Activated T-helper 1 cell treated with anti-CD3 and anti-CD28 coated beads, Interleukin-12 subunit alpha, Interleukin-12 subunit beta, Interleukin-2, Interleukin-4 antibody, amounts not matched to agents 30 ng/mL and 10 ng/mL and 1 ng/mL, durations not matched to agents 14 hours and 24 hours and 36 hours (primary cell): ENCODE data around the gene PDZD7. TPM values are rescaled to one million over a fixed set of nuclear protein-coding genes. Genes with fewer than 3 reads are reported as not detected.

ENCODE experiments used
- DNase-seq: peaks from one replicate; pipeline ENCODE4 v3.0.0; 2021; ENCODE audit warnings: low spot score
- H3K27ac Mint-ChIP-seq: one replicate; pipeline ENCODE4 v1.8.0; 2021; ENCODE audit warnings: mild to moderate bottlenecking, mixed read lengths
- H3K27me3 Mint-ChIP-seq: one replicate; pipeline ENCODE4 v1.8.0; 2022; ENCODE audit warnings: mild to moderate bottlenecking, moderate library complexity, mixed read lengths; ENCODE audit not compliant: insufficient read depth
- H3K36me3 Mint-ChIP-seq: one replicate; pipeline ENCODE4 v1.8.0; 2021; ENCODE audit warnings: low read depth, mixed read lengths
- H3K4me1 Mint-ChIP-seq: one replicate; pipeline ENCODE4 v1.8.0; 2021; ENCODE audit warnings: low read depth, mixed read lengths
- H3K4me3 Mint-ChIP-seq: one replicate; pipeline ENCODE4 v1.8.0; 2021; ENCODE audit warnings: mild to moderate bottlenecking, moderate library complexity, mixed read lengths
- H3K9me3 Mint-ChIP-seq: one replicate; pipeline ENCODE4 v1.8.0; 2021; ENCODE audit warnings: mixed read lengths
- intact Hi-C: fragments of 100-400 bp; cut with micrococcal nuclease; formaldehyde crosslinking; loops from one replicate; pipeline ENCODE4 v1.15.1; 2024
- total RNA-seq: library from RNA; stranded (reverse); gene quantifications from 2 replicates; pipeline ENCODE4 v1.2.3, GENCODE V29; 2022

The PDZD7 gene
- 0.47 and 0.54 TPM in 2 replicates for total RNA-seq

DNA sequence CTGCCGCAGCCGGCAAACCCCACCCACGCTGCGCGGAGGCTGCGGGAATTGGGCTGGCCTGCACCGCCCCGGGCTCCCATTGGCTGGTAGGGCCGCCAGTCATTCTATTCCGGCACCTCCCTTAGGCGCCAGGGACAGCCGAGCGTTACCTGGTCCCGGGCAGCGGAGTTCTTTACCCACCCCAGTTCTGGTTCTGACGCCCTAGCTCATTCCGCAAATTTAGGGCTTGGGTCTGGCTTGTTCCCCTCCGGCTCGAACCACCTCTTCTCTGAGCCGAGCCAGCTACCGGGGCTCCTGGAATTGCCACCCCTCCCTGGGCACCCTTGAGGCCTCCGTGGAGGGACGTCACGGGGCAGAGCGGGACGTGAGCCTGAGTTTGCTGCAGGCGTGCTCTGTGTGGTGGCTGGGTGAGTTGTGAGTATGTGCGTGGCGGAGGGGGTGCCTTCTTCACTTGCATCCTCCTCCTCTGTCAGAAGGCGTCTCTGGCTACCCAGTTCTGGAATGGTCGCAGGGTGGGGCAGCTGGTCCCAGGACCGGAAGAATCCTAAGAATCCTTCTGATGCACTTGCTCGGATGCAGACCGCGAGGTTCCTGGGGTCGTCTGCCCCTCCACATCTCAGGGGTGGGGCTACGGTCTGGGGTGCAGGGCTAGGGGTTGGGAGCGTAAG lies at the start of gene PDZD7, which contains the start of gene SFXN3:
Gene PDZD7, minus strand, starts transcription at position 2 of the 668 bp plus-strand sequence. CDS start 910 bp downstream, outside the sequence.
Gene SFXN3, plus strand, starts transcription at position 107 of the 668 bp plus-strand sequence. CDS start 3,461 bp downstream, outside the sequence.
- peaks cover 21% of the 10 kb centered on the region for H3K27me3 Mint-ChIP-seq
- H3K4me3 Mint-ChIP-seq, result peak within 1 kb of the TSS; percentile 84
- peaks cover 15% of the 10 kb centered on the region for H3K36me3 Mint-ChIP-seq
- intact Hi-C loops, result loop anchor here (1.0 kb wide), 5 partner anchors 12 to 787 kb away; partner anchors contain the start of genes MRPL43, OGA and TWNK
- peak; percentile 94 for DNase-seq
- H3K9me3 Mint-ChIP-seq, result no peaks in the 10 kb centered on the region
- H3K4me1 Mint-ChIP-seq, result peaks cover 27% of the 10 kb centered on the region
- peak within 1 kb of the TSS; percentile 94 for H3K27ac Mint-ChIP-seq

DNA sequence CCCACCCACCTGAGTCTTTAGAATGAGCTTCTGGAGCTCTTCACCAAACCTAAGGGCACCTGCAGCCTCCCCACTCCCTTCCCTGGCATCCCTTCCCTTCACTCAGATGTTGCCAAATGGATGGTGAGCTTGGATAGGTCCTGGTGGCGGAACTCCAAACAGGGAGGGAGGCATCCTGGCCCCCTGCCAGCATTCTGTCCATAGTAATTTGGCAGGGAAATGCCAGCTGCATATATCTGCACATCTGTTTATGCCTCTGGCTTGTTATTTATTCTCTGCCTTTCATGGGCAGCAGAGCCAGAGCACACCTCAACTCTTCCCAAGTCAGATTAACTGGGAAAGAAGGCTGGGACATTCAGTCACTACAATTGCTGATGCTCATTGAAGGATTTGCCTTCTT lies 48.9 kb upstream of the PDZD7 start:
- H3K36me3 Mint-ChIP-seq, result no peaks in the 10 kb centered on the region
- H3K4me1 Mint-ChIP-seq, result no peaks in the 10 kb centered on the region
- no peak overlapping the region for H3K27ac Mint-ChIP-seq
- intact Hi-C loops, result no loop called here
- H3K27me3 Mint-ChIP-seq, result peaks cover 43% of the 10 kb centered on the region
- H3K4me3 Mint-ChIP-seq, result no peak overlapping the region
- no peak for DNase-seq
- no peaks in the 10 kb centered on the region for H3K9me3 Mint-ChIP-seq

DNA sequence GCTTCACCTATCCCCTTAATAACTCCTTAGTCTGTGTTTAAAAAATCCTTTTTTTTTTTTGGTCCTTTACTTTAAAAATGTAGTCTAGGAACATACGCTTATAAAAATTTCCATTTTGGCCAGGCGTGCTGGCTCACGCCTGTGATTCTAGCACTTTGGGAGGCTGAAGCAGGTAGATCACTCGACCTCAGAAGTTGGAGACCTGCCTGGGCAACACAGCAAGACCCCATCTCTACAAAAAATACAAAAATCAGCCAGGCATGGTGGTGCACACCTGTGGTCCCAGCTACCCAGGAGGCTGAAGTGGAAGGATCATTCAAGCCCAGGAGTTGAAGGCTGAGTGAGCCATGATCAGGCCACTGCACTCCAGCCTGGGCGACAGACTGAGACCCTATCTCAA lies 45.7 kb upstream of the PDZD7 start:
- peaks cover 48% of the 10 kb centered on the region for H3K27me3 Mint-ChIP-seq
- intact Hi-C loops, result no loop called here
- H3K4me3 Mint-ChIP-seq, result no peak overlapping the region
- peaks cover 1% of the 10 kb centered on the region for H3K4me1 Mint-ChIP-seq
- no peak for DNase-seq
- no peak overlapping the region for H3K27ac Mint-ChIP-seq
- no peaks in the 10 kb centered on the region for H3K9me3 Mint-ChIP-seq
- H3K36me3 Mint-ChIP-seq, result no peaks in the 10 kb centered on the region

DNA sequence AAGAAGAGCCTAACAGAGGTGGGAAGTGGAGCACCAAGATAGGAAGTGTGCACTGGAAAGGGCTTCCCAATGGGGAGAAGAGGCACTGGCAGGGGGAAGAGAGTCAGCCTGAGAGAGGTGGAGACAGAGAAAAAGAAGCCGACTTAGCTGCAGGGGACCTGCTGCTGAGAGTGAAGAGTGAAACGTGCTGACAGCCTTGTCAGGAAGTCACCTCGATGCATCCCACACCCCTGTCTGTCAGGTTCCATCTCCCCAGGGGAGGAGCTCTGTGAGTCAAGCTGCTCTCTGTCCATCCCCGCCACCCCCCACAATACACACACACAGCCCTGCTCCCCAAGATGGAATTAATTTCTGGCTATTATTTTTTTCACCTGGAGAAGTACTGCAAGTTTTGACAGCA lies 44.8 kb upstream of the PDZD7 start:
- Mint-ChIP-seq H3K36me3 (no peaks in the 10 kb centered on the region), H3K4me1 (peaks cover 7% of the 10 kb centered on the region), H3K9me3 (no peaks in the 10 kb centered on the region), H3K27me3 (peaks cover 47% of the 10 kb centered on the region), H3K27ac (no peak overlapping the region), H3K4me3 (no peak overlapping the region)
- intact Hi-C loops, result no loop called here
- DNase-seq, result no peak

DNA sequence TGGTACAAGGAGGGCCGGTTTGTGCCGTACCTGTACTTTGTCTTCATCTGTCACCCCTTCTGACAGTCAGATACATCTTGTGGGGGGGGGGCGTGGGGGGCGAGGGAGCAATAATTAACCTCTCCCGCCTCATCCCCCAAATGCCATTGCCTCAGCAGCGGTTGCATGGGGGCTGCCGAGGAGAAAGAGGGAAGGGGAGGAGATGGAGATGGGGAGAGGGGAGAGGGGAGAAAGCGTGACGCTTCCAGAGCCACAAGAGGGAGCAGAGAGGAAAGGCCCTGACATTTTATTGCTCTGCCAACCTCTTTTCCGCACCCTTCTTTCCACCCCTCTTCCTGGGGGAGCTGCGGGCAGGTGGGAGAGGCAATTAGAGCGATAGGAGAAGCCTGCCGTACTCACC lies 42.7 kb upstream of the PDZD7 start:
- H3K4me3 Mint-ChIP-seq, result no peak overlapping the region
- H3K27ac Mint-ChIP-seq, result no peak overlapping the region
- no peaks in the 10 kb centered on the region for H3K9me3 Mint-ChIP-seq
- no peak for DNase-seq
- H3K36me3 Mint-ChIP-seq, result no peaks in the 10 kb centered on the region
- H3K4me1 Mint-ChIP-seq, result peaks cover 7% of the 10 kb centered on the region
- intact Hi-C loops, result no loop called here
- H3K27me3 Mint-ChIP-seq, result peaks cover 44% of the 10 kb centered on the region

DNA sequence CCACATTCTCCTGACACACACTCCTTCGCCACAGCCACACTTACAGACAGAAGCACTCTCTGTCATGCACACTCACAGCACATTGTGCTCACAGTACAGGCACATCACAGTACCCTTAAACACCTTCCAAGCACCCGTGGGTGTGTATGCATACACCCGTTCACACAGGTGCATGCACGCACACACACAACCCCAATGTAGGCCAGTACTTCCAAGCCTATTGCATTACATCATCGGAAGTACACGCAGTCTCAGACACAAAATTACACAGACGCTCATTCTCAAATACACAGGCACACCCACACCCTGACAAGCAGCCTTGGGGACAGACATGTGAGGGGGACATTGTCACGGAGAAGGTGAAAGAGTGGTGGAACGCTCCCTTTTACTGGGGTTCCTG lies 42.0 kb upstream of the PDZD7 start:
- Mint-ChIP-seq H3K4me1 (peaks cover 7% of the 10 kb centered on the region), H3K27me3 (peaks cover 40% of the 10 kb centered on the region), H3K9me3 (no peaks in the 10 kb centered on the region), H3K36me3 (no peaks in the 10 kb centered on the region), H3K27ac (no peak overlapping the region), H3K4me3 (no peak overlapping the region)
- DNase-seq, result no peak
- intact Hi-C loops, result no loop called here

DNA sequence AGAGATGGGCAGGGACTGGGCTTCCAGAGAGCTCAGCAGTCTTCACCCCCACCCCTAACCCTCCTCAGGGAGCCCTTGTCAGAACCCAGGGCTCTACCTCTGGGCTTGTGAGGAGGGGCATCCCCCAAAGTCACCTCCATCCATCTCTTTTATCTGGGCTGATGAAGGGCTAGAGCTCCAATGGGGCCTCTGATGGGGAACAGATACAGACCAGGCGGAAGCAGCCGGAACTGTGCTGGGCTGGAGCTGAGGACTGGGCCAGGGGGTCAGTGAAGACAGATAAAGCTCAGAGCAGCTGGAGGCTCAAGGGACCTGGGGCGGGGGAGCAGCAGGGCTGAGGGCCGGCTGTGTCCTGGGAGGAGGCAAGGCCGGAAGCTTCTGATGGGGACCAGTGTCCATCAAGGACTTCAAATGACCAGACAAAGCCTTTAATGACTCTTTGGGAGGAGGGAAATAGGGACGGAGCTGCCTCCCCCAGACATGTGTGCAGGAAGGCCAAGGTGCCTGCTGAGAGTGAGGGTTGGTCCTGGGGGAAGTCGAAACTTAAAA lies 41.0 kb upstream of the PDZD7 start:
- Mint-ChIP-seq H3K27ac (no peak overlapping the region), H3K27me3 (peaks cover 42% of the 10 kb centered on the region), H3K36me3 (no peaks in the 10 kb centered on the region), H3K9me3 (no peaks in the 10 kb centered on the region), H3K4me3 (no peak overlapping the region), H3K4me1 (peaks cover 7% of the 10 kb centered on the region)
- intact Hi-C loops, result no loop called here
- DNase-seq, result no peak

DNA sequence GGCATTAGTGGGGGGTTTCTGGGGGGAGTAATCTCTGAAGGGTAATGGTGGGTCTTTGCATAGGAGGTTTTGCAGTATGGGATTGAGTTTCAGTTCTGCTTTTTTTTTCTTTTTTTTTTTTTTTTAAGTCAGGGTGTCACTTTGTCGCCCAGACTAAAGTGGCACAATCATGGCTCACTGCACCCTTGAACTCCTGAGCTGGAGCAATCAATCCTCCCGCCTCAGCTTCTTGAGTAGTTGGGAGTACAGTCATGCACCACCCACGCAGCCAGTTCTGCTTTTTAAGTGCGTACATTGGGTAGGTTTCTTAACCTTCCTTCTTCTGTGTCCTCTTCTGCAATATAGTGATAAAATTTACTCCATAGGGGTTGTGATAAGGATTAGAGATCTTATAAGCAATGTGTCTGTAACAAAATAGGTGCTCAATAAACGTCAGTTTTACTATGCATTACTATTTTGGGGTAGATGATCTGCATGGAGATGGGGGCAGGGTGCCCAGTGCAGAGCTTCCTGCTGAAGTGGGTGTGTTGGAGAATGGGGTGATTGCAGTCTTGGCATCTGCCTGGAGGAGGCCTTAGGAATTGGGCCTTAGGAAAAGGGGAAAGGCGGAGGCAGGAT lies 40.4 kb upstream of the PDZD7 start:
- intact Hi-C loops, result no loop called here
- DNase-seq, result no peak
- H3K27me3 Mint-ChIP-seq, result peaks cover 42% of the 10 kb centered on the region
- no peaks in the 10 kb centered on the region for H3K36me3 Mint-ChIP-seq
- H3K4me3 Mint-ChIP-seq, result no peak overlapping the region
- no peaks in the 10 kb centered on the region for H3K9me3 Mint-ChIP-seq
- peaks cover 7% of the 10 kb centered on the region for H3K4me1 Mint-ChIP-seq
- no peak overlapping the region for H3K27ac Mint-ChIP-seq

DNA sequence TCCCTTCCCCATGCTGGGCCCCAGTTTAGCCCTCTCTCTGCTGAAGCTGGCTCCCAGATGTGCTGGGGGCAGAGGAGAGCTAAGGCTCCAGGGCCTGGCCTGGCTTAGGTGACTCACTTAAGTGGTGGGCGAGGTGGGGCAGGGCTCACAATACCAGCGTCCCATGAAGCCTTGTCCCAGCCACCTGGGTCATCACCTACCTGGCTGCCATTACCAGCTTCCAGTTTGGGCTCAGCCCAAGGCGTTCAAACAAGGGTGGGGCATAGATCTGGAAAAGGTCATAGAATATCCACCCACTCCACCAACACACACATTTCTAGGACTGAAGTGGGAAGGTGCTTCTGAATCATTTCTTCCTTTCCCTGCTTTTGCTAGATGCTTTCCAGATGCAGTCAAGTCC lies 39.2 kb upstream of the PDZD7 start:
- H3K27ac Mint-ChIP-seq, result no peak overlapping the region
- peaks cover 44% of the 10 kb centered on the region for H3K27me3 Mint-ChIP-seq
- H3K4me1 Mint-ChIP-seq, result peaks cover 7% of the 10 kb centered on the region
- no peak overlapping the region for H3K4me3 Mint-ChIP-seq
- DNase-seq, result no peak
- intact Hi-C loops, result no loop called here
- no peaks in the 10 kb centered on the region for H3K36me3 Mint-ChIP-seq
- no peaks in the 10 kb centered on the region for H3K9me3 Mint-ChIP-seq

DNA sequence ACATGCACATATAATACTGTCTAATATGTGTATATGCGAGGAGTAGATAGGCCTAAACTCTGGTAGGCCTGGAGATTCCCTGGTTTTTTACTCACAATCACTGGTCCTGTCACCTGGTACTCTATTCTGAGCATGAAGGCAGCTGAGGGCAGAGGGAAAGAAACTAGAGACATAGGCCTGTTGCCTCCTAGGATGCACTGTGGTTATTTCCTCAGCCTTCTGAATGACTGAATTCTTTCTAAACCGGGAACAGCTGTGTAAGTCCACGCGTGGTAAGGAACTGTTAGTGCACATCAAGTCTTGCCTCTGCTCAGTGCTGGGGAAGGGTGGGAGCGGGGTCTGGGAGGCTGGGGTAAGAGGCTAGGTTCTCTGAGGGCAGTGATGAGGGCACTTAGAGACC lies 38.5 kb upstream of the PDZD7 start:
- Mint-ChIP-seq H3K27ac (no peak overlapping the region), H3K9me3 (no peaks in the 10 kb centered on the region), H3K27me3 (peaks cover 47% of the 10 kb centered on the region), H3K36me3 (no peaks in the 10 kb centered on the region), H3K4me1 (peaks cover 7% of the 10 kb centered on the region), H3K4me3 (no peak overlapping the region)
- DNase-seq, result no peak
- intact Hi-C loops, result loop anchor here (10.0 kb wide), 3 partner anchors 155 to 715 kb away; partner anchors contain the start of genes NPM3 and SLF2

DNA sequence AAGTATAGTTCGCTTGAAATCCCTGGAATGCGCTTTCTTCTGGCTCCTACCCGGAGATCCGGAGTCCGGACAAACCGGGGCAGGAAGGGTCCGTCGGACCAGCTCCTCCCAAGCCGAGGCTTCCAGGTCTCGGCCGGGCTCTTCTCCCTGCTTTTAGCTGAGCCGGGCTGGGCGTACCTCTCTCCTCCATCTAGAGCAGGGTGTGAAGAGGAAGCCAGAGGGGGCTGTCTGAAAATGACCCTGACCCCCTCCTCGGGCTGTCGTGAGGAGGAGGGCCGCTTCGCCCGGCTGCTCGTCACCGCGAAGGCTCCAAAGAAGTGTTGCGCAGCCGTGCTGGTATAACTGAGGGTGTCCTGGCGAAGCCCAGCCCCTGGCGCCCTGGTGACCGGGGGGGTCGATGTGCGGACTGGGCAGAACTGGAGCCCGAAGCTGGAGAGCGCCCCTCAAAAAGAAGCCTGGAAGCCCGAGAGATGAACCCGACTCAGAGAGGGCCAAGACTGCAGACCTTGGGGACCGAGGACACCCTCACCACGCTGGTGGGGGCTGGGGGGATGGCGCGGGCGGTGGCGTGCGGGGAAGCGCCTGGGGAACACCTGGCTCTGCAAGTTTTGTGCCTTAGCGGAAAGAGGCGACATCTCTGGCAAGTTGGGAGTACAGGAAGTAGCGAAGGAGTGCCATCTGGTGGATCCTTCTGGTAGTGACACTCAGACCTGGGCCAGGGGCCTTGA lies 36.6 kb upstream of the PDZD7 start:
- peak overlapping the region; percentile 82 for H3K4me3 Mint-ChIP-seq
- H3K27me3 Mint-ChIP-seq, result peaks cover 45% of the 10 kb centered on the region
- DNase-seq, result peak; percentile 68
- intact Hi-C loops, result loop anchor here (1.0 to 10.0 kb wide), 7 partner anchors 7 to 717 kb away; partner anchors contain the start of genes NPM3 and SLF2
- H3K36me3 Mint-ChIP-seq, result no peaks in the 10 kb centered on the region
- no peak overlapping the region for H3K27ac Mint-ChIP-seq
- H3K4me1 Mint-ChIP-seq, result peaks cover 7% of the 10 kb centered on the region
- no peaks in the 10 kb centered on the region for H3K9me3 Mint-ChIP-seq

DNA sequence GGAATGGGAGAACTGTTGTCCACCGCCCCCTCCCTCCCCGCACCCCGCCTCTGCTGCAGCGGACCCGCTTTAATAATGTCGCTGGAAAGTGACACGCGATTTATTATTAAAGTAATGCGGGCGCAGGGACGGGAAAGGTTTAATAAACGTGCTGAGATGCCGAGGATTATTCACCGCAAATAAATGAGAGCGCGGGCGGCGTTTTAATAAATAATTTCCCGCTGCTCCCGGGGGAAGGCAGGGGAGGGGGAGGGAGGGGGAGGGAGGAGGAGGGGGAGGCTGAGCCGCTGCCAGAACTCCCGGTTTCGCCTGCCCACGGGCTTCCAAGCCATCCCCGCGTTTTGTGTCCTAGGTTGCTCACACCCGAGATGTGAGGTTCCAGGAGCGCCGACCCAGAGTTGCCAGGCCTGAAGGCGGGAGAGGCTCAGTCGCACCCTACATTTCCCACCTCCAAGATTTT lies 36.0 kb upstream of the PDZD7 start:
- intact Hi-C loops, result loop anchor here (1.0 to 10.0 kb wide), 4 partner anchors 48 to 718 kb away; partner anchors contain the start of genes NPM3 and SLF2
- DNase-seq, result no peak
- Mint-ChIP-seq H3K27ac (no peak overlapping the region), H3K4me3 (peak overlapping the region; percentile 82), H3K27me3 (peaks cover 44% of the 10 kb centered on the region), H3K9me3 (no peaks in the 10 kb centered on the region), H3K4me1 (peaks cover 10% of the 10 kb centered on the region), H3K36me3 (no peaks in the 10 kb centered on the region)
